Activated CD8-positive, alpha-beta T cell treated with anti-CD3 and anti-CD28 coated beads for 36 hours (primary cell): ENCODE measurements around the gene SERPING1. TPM values are rescaled to one million over a fixed set of nuclear protein-coding genes. Genes with fewer than 3 reads are reported as not detected.

Experiments used
- ATAC-seq: fragments of 200-7000 bp; cut with Tn5 transposase; one replicate; pipeline ENCODE4 v1.10.0; 2021; ENCODE audit warnings: mild to moderate bottlenecking, moderate library complexity
- CTCF ChIA-PET: fragments of 350-600 bp; sonication (Branson Sonifier 250); formaldehyde crosslinking; loops from one replicate; lab custom pipeline; 2021; ENCODE audit warnings: antibody characterized with exemption; lab: Charles Lee
- POLR2A ChIA-PET: fragments of 350-600 bp; sonication (Branson Sonifier 250); formaldehyde crosslinking; loops from one replicate; lab custom pipeline; 2021; ENCODE audit warnings: antibody characterized with exemption; lab: Charles Lee
- DNase-seq: peaks from one replicate; pipeline ENCODE4 v3.0.0-alpha.2; 2020
- H3K27ac Mint-ChIP-seq: one replicate; pipeline ENCODE4 v1.8.0; 2021; ENCODE audit warnings: mild to moderate bottlenecking, mixed read lengths
- H3K27me3 Mint-ChIP-seq: one replicate; pipeline ENCODE4 v1.8.0; 2021; ENCODE audit warnings: mixed read lengths
- H3K36me3 Mint-ChIP-seq: one replicate; pipeline ENCODE4 v1.8.0; 2021; ENCODE audit warnings: low read depth, mixed read lengths
- H3K4me1 Mint-ChIP-seq: one replicate; pipeline ENCODE4 v1.8.0; 2021; ENCODE audit warnings: low read depth, mixed read lengths
- H3K4me3 Mint-ChIP-seq: one replicate; pipeline ENCODE4 v1.8.0; 2021; ENCODE audit warnings: mild to moderate bottlenecking, moderate library complexity, mixed read lengths
- H3K9me3 Mint-ChIP-seq: one replicate; pipeline ENCODE4 v1.8.0; 2021; ENCODE audit warnings: mixed read lengths
- CTCF ChIP-seq: fragments of 200-600 bp; IDR thresholded peaks from one replicate; pipeline ENCODE4 v1.8.0; 2022; ENCODE audit warnings: antibody characterized with exemption, mild to moderate bottlenecking
- intact Hi-C: fragments of 100-400 bp; cut with micrococcal nuclease; formaldehyde crosslinking; loops from one replicate; pipeline ENCODE4 v1.10.0; 2022
- microRNA-seq: library from miRNA; unstranded; fragments of <30 nt; microRNA quantifications from one replicate; pipeline ENCODE4 v1.2.0, GENCODE V29; 2022; ENCODE audit warnings: borderline microRNAs expressed, borderline replicate concordance
- total RNA-seq, 2 experiments: library from RNA; stranded (reverse); gene quantifications; one replicate each; pipeline ENCODE4 v1.2.3, GENCODE V29; 2021

The SERPING1 gene
- total RNA-seq, 2 experiments from 2014 or later = not detected

- Mint-ChIP-seq H3K27ac (peak overlapping the region; percentile 97), H3K9me3 (no peaks in the 10 kb centered on the region), H3K27me3 (no peaks in the 10 kb centered on the region), H3K36me3 (peaks cover 31% of the 10 kb centered on the region), H3K4me1 (peaks cover 28% of the 10 kb centered on the region), H3K4me3 (peak overlapping the region; percentile 90)
- intact Hi-C loops = no loop called here
- ChIA-PET CTCF (interaction anchor here (1.3 to 1.4 kb wide), 2 partner anchors 13 to 143 kb away, joined by 3 read pairs; no protein-coding TSS in a partner anchor), POLR2A (interaction anchor here (0.6 to 3.0 kb wide), 6 partner anchors 9 to 934 kb away, joined by 3 to 28 read pairs (median 3); partner anchors contain the start of genes SELENOH, YPEL4 and ZDHHC5)
- DNase-seq (no peak), ATAC-seq (no peak)
- TF ChIP-seq CTCF = no peak
These were observed 60.5 kb downstream of the SERPING1 start for GRCh38 chr11:57658023-57658361.

- POLR2A ChIA-PET = interaction anchor here (0.7 to 3.0 kb wide), 3 partner anchors 8 to 21 kb away, joined by 3 to 28 read pairs (median 3); partner anchors contain the start of gene ZDHHC5
- no peak for ATAC-seq
- TF ChIP-seq CTCF = no peak
- Mint-ChIP-seq H3K36me3 (peaks cover 31% of the 10 kb centered on the region), H3K4me1 (peaks cover 26% of the 10 kb centered on the region), H3K4me3 (peak overlapping the region; percentile 90), H3K9me3 (no peaks in the 10 kb centered on the region), H3K27me3 (no peaks in the 10 kb centered on the region), H3K27ac (no peak overlapping the region)
- CTCF ChIA-PET = interaction anchor here (0.9 to 1.0 kb wide), 2 partner anchors 15 to 141 kb away, joined by 3 to 5 read pairs; no protein-coding TSS in a partner anchor
- no peak for DNase-seq
- intact Hi-C loops = loop anchor here (10.0 kb wide), 1 partner anchor 915 kb away; the partner anchor contains the start of genes LPXN and ZFP91
These were observed 62.2 kb downstream of the SERPING1 start for GRCh38 chr11:57659669-57660068.

GRCh38 chr11:57662893-57663292 is 65.4 kb downstream of the SERPING1 start:
- peak; percentile 40 for DNase-seq
- H3K36me3 Mint-ChIP-seq = peaks cover 29% of the 10 kb centered on the region
- no peaks in the 10 kb centered on the region for H3K27me3 Mint-ChIP-seq
- ChIA-PET POLR2A (interaction anchor here (0.5 to 1.0 kb wide), 2 partner anchors 79 to 127 kb away, joined by 3 to 6 read pairs; partner anchors contain the start of gene SELENOH), CTCF (interaction anchor here (0.9 to 1.7 kb wide), 4 partner anchors 16 to 138 kb away, joined by 3 to 11 read pairs (median 4); no protein-coding TSS in a partner anchor)
- no peak overlapping the region for H3K4me3 Mint-ChIP-seq
- H3K27ac Mint-ChIP-seq = no peak overlapping the region
- no peaks in the 10 kb centered on the region for H3K9me3 Mint-ChIP-seq
- peaks cover 32% of the 10 kb centered on the region for H3K4me1 Mint-ChIP-seq
- TF ChIP-seq CTCF = no peak
- intact Hi-C loops = loop anchor here (10.0 kb wide), 1 partner anchor 912 kb away; the partner anchor contains the start of genes LPXN and ZFP91
- no peak for ATAC-seq

GRCh38 chr11:57663975-57664374 is 66.5 kb downstream of the SERPING1 start:
- ATAC-seq = no peak
- no peak overlapping the region for H3K27ac Mint-ChIP-seq
- ChIA-PET CTCF (no interaction called here), POLR2A (no interaction called here)
- H3K9me3 Mint-ChIP-seq = no peaks in the 10 kb centered on the region
- peaks cover 31% of the 10 kb centered on the region for H3K36me3 Mint-ChIP-seq
- TF ChIP-seq CTCF = no peak
- H3K4me3 Mint-ChIP-seq = no peak overlapping the region
- no peak for DNase-seq
- intact Hi-C loops = loop anchor here (10.0 kb wide), 1 partner anchor 911 kb away; the partner anchor contains the start of genes LPXN and ZFP91
- no peaks in the 10 kb centered on the region for H3K27me3 Mint-ChIP-seq
- peaks cover 28% of the 10 kb centered on the region for H3K4me1 Mint-ChIP-seq

Small RNA genes lying within 50 kb of the gene (microRNA-seq; reads per million reads assigned to microRNA genes)
- gene MIR130A = 82.7 reads per million, percentile 66 among the genes with 10 or more reads in this experiment

Other genes starting within 250 kb of the SERPING1 start
- gene PRG3, start 216.5 kb upstream of the SERPING1 start, total RNA-seq = not detected
- gene PRG2, start 207.0 kb upstream of the SERPING1 start, total RNA-seq = 1 to 10 TPM in 1 of 2 experiments, under 1 TPM in 1; 0.43 to 2.3 TPM
- gene SLC43A3, start 170.6 kb upstream of the SERPING1 start, total RNA-seq = 100 to 1,000 TPM; 294 to 300 TPM
- under 1 TPM; 0.23 to 0.27 TPM for gene RTN4RL2, start 137.2 kb upstream of the SERPING1 start, total RNA-seq
- 10 to 100 TPM; 32.1 to 34.0 TPM for gene SLC43A1, start 82.0 kb upstream of the SERPING1 start, total RNA-seq
- 10 to 100 TPM; 75.2 to 84.2 TPM for gene TIMM10, start 66.9 kb upstream of the SERPING1 start, total RNA-seq
- not detected for gene SMTNL1, start 60.1 kb upstream of the SERPING1 start, total RNA-seq
- 100 to 1,000 TPM; 148 to 159 TPM for gene UBE2L6, start 30.0 kb upstream of the SERPING1 start, total RNA-seq
- gene YPEL4, start 52.2 kb downstream of the SERPING1 start, total RNA-seq = under 1 TPM; 0.43 to 0.54 TPM
- 10 to 100 TPM; 16.2 to 16.9 TPM for gene CLP1, start 60.1 kb downstream of the SERPING1 start, total RNA-seq
- 10 to 100 TPM; 53.7 to 54.8 TPM for gene ZDHHC5, start 70.4 kb downstream of the SERPING1 start, total RNA-seq
- 10 to 100 TPM in 1 of 2 experiments, 1 to 10 TPM in 1; 9.1 to 10.3 TPM for gene MED19, start 114.5 kb downstream of the SERPING1 start, total RNA-seq
- gene TMX2, start 114.9 kb downstream of the SERPING1 start, total RNA-seq = 10 to 100 TPM; 53.1 to 58.6 TPM
- 100 to 1,000 TPM; 257 to 265 TPM for gene SELENOH, start 143.8 kb downstream of the SERPING1 start, total RNA-seq
- gene BTBD18, start 154.1 kb downstream of the SERPING1 start, total RNA-seq = not detected
- gene CTNND1, start 164.1 kb downstream of the SERPING1 start, total RNA-seq = 1 to 10 TPM; 7.3 to 7.9 TPM